IMR-90 (cell line): Measurements from ENCODE around the gene PCGF2. TPM values are rescaled to one million over a fixed set of nuclear protein-coding genes. Genes with fewer than 3 reads are reported as not detected.

ENCODE experiments used
- ATAC-seq: fragments of 200-7000 bp; cut with Tn5 transposase; 2 replicates; pipeline ENCODE4 v1.9.1; 2020; ENCODE audit warnings: low read depth, mild to moderate bottlenecking, moderate library complexity
- BruUV-seq: library from RNA; stranded (reverse); fragments of 400-500 nt; replicated peaks from 2 replicates; lab custom pipeline; 2021; lab: Mats Ljungman, UMichigan
- CTCF ChIA-PET: fragments of 300-600 bp; formaldehyde crosslinking; extraction: SDS; loops from one replicate; lab custom pipeline; 2021; ENCODE audit warnings: antibody characterized with exemption; lab: Yijun Ruan, JAX
- POLR2A ChIA-PET: fragments of 300-600 bp; sonication (Branson Sonifier 250); formaldehyde crosslinking; loops from one replicate; lab custom pipeline; 2022; ENCODE audit warnings: antibody characterized with exemption; ENCODE audit not compliant: unreplicated experiment; lab: Charles Lee
- DNase-seq: peaks from one replicate; pipeline ENCODE4 v3.0.0; 2013
- H2AFZ ChIP-seq: replicated peaks from 2 replicates; pipeline ENCODE3; 2013; ENCODE audit warnings: low read length, mild to moderate bottlenecking; ENCODE audit not compliant: poor library complexity
- H2AK5ac ChIP-seq: 2 replicates; pipeline ENCODE4 v1.6.1; 2013; ENCODE audit warnings: low read depth, low read length, inconsistent platforms
- H2AK9ac ChIP-seq: replicated peaks from 2 replicates; pipeline ENCODE3; 2013; ENCODE audit warnings: mild to moderate bottlenecking, low read depth, low read length, moderate library complexity; ENCODE audit not compliant: poor library complexity
- H2BK120ac ChIP-seq: 2 replicates; pipeline ENCODE4 v1.6.1; 2013; ENCODE audit warnings: low read depth, low read length, inconsistent platforms
- H2BK15ac ChIP-seq: 3 replicates; pipeline ENCODE4 v1.6.1; 2013; ENCODE audit warnings: low read depth, low read length, inconsistent platforms
- H2BK20ac ChIP-seq: 2 replicates; pipeline ENCODE4 v1.6.1; 2013; ENCODE audit warnings: low read depth, mild to moderate bottlenecking, inconsistent platforms, low read length, moderate library complexity
- H2BK5ac ChIP-seq: 2 replicates; pipeline ENCODE4 v1.6.1; 2013; ENCODE audit warnings: mild to moderate bottlenecking, low read depth, low read length, inconsistent platforms; ENCODE audit not compliant: poor library complexity, severe bottlenecking
- H3K14ac ChIP-seq: replicated peaks from 2 replicates; pipeline ENCODE4 v1.6.1; 2013; ENCODE audit warnings: low read depth, low read length, inconsistent platforms
- H3K18ac ChIP-seq: 2 replicates; pipeline ENCODE4 v1.6.1; 2013; ENCODE audit warnings: low read depth, low read length, control low read depth
- H3K23ac ChIP-seq: 2 replicates; pipeline ENCODE4 v1.6.1; 2013; ENCODE audit warnings: low read depth, low read length, inconsistent platforms
- H3K27ac ChIP-seq: 2 replicates; pipeline ENCODE4 v1.5.1; 2013; ENCODE audit warnings: mild to moderate bottlenecking, control low read depth, low read length; ENCODE audit not compliant: insufficient read depth
- H3K27me3 ChIP-seq: 2 replicates; pipeline ENCODE4 v1.6.1; 2013; ENCODE audit warnings: low read length; ENCODE audit not compliant: control insufficient read depth, insufficient read depth
- H3K36me3 ChIP-seq: 2 replicates; pipeline ENCODE4 v1.6.1; 2013; ENCODE audit warnings: low read length, mixed read lengths; ENCODE audit not compliant: control insufficient read depth, insufficient read depth
- H3K4ac ChIP-seq: 2 replicates; pipeline ENCODE4 v1.6.1; 2013; ENCODE audit warnings: low read depth, low read length, inconsistent platforms
- H3K4me1 ChIP-seq: 2 replicates; pipeline ENCODE4 v1.6.1; 2013; ENCODE audit warnings: low read length, mixed read lengths; ENCODE audit not compliant: control insufficient read depth, insufficient read depth
- H3K4me2 ChIP-seq: 2 replicates; pipeline ENCODE4 v1.6.1; 2013; ENCODE audit warnings: low read depth, mild to moderate bottlenecking, control low read depth, low read length, moderate library complexity
- H3K4me3 ChIP-seq: 2 replicates; pipeline ENCODE4 v1.5.1; 2013; ENCODE audit warnings: low read depth, mild to moderate bottlenecking, control low read depth, low read length, moderate library complexity; ENCODE audit not compliant: insufficient read depth
- H3K56ac ChIP-seq: 2 replicates; pipeline ENCODE4 v1.6.1; 2013; ENCODE audit warnings: low read length, inconsistent platforms; ENCODE audit not compliant: insufficient read depth; ENCODE audit errors: extremely low read depth
- H3K79me1 ChIP-seq, 2 experiments: 2 replicates each; pipeline ENCODE4 v1.6.1; 2013; ENCODE audit warnings: low read length in 2 of 2, inconsistent platforms in 1 of 2, low read depth in 1 of 2
- H3K9ac ChIP-seq: 2 replicates; pipeline ENCODE4 v1.6.1; 2013; ENCODE audit warnings: low read depth, low read length, control low read depth
- H3K9me1 ChIP-seq: 2 replicates; pipeline ENCODE4 v1.6.1; 2013; ENCODE audit warnings: low read length, inconsistent platforms; ENCODE audit not compliant: insufficient read depth
- H3K9me3 ChIP-seq: 2 replicates; pipeline ENCODE4 v1.6.1; 2013; ENCODE audit warnings: low read length; ENCODE audit not compliant: control insufficient read depth, insufficient read depth
- H4K20me1 ChIP-seq: 2 replicates; pipeline ENCODE4 v1.6.1; 2013; ENCODE audit warnings: low read length, inconsistent platforms; ENCODE audit not compliant: insufficient read depth
- H4K5ac ChIP-seq: 2 replicates; pipeline ENCODE4 v1.6.1; 2013; ENCODE audit warnings: mild to moderate bottlenecking, low read depth, low read length, control low read depth
- H4K8ac ChIP-seq, 2 experiments: 2 replicates each; pipeline ENCODE4 v1.6.1; 2013; ENCODE audit warnings: low read depth in 2 of 2, low read length in 2 of 2, control low read depth in 1 of 2, inconsistent platforms in 1 of 2
- H4K91ac ChIP-seq: 2 replicates; pipeline ENCODE4 v1.6.1; 2013; ENCODE audit warnings: low read depth, low read length, inconsistent platforms; ENCODE audit not compliant: insufficient read depth
- BHLHE40 ChIP-seq: fragments of 150-350 bp; IDR thresholded peaks from 2 replicates; pipeline ENCODE4 v1.6.1; 2016; ENCODE audit warnings: mild to moderate bottlenecking, low read depth, low read length
- CEBPB ChIP-seq: IDR thresholded peaks from 2 replicates; pipeline ENCODE4 v1.6.1; 2012; ENCODE audit warnings: low read depth, low read length, improper control_type of control experiment
- CHD1 ChIP-seq: IDR thresholded peaks from 2 replicates; pipeline ENCODE4 v1.6.1; 2012; ENCODE audit warnings: low read depth, low read length, improper control_type of control experiment
- FOS ChIP-seq: fragments of 150-350 bp; IDR thresholded peaks from 2 replicates; pipeline ENCODE4 v1.6.1; 2016; ENCODE audit warnings: low read depth, low read length
- MAFK ChIP-seq: IDR thresholded peaks from 2 replicates; pipeline ENCODE4 v1.6.1; 2012; ENCODE audit warnings: low read depth, low read length, improper control_type of control experiment
- MAZ ChIP-seq: IDR thresholded peaks from 2 replicates; pipeline ENCODE4 v1.6.1; 2012; ENCODE audit warnings: low read depth, mild to moderate bottlenecking, low read length, improper control_type of control experiment, moderate library complexity, borderline replicate concordance
- NFE2L2 ChIP-seq: fragments of 150-350 bp; IDR thresholded peaks from 2 replicates; pipeline ENCODE4 v1.6.1; 2016; ENCODE audit warnings: low read depth, mild to moderate bottlenecking, low read length
- POLR2A ChIP-seq: IDR thresholded peaks from 2 replicates; pipeline ENCODE4 v1.6.1; 2012; ENCODE audit warnings: mild to moderate bottlenecking, low read depth, low read length
- RAD21 ChIP-seq: IDR thresholded peaks from 2 replicates; pipeline ENCODE4 v1.6.1; 2012; ENCODE audit warnings: low read length, improper control_type of control experiment
- RFX5 ChIP-seq: IDR thresholded peaks from 2 replicates; pipeline ENCODE4 v1.8.0; 2012; ENCODE audit warnings: low read depth, mild to moderate bottlenecking, low read length, moderate library complexity
- SMC3 ChIP-seq: fragments of 150-350 bp; IDR thresholded peaks from 2 replicates; pipeline ENCODE4 v1.6.1; 2016; ENCODE audit warnings: low read depth, mild to moderate bottlenecking, antibody characterized with exemption, low read length, moderate library complexity
- USF2 ChIP-seq: fragments of 150-350 bp; IDR thresholded peaks from 2 replicates; pipeline ENCODE4 v1.6.1; 2017; ENCODE audit warnings: mild to moderate bottlenecking, antibody characterized with exemption, low read length, low read depth
- WGBS, 2 experiments: methylation state at CpG; one replicate each; pipeline versions ENCODE4 v1.1.5 to v1.1.7; 2013; ENCODE audit warnings: missing lambda C conversion rate in 2 of 2; ENCODE audit not compliant: insufficient read length in 1 of 2; ENCODE audit errors: extremely low coverage in 2 of 2; 5-methylcytosine and 5-hydroxymethylcytosine counted together
- dilution Hi-C: fragments of 300-500 bp; cut with HindIII; formaldehyde crosslinking; loops from one replicate; pipeline ENCODE4 v1.14.3; 2018; ENCODE audit warnings: low sequenced_read_pairs; ENCODE audit not compliant: unreplicated experiment
- in situ Hi-C: fragments of 300-500 bp; cut with MboI; formaldehyde crosslinking; loops from 3 replicates; pipeline ENCODE4 v1.14.3; 2019; ENCODE audit warnings: low sequenced_read_pairs, inconsistent platforms, mixed read lengths
- intact Hi-C: fragments of 100-400 bp; cut with micrococcal nuclease; formaldehyde crosslinking; loops from 2 replicates; pipeline ENCODE4 v1.10.0; 2022
- polyA plus RNA-seq, 3 experiments: library from polyadenylated mRNA; depleted of rRNA; stranded (reverse); fragments of >200 nt; gene quantifications; 2 replicates each; pipeline ENCODE4 v1.2.3, GENCODE V29; 2012; ENCODE audit warnings: low replicate concordance in 1 of 3
- total RNA-seq: library from RNA; depleted of rRNA; stranded (reverse); fragments of >200 nt; gene quantifications from 2 replicates; pipeline ENCODE4 v1.2.3, GENCODE V29; 2012
- TF ChIP-seq, protein P1 (sequence below): fragments of 150-350 bp; IDR thresholded peaks from 2 replicates; pipeline ENCODE4 v1.6.1; 2016; ENCODE audit warnings: low read depth, mild to moderate bottlenecking, low read length, moderate library complexity, borderline replicate concordance
- TF ChIP-seq, protein P2 (sequence below): conservative IDR thresholded peaks from 2 replicates; pipeline ENCODE4 v1.5.1; 2012; ENCODE audit warnings: mild to moderate bottlenecking, low read depth, low read length, improper control_type of control experiment

Gene PCGF2
- total and polyA plus RNA-seq, 2 of the 4 experiments (the other 2 are of a cell fraction): 1.1 to 18.2 TPM

DNA sequence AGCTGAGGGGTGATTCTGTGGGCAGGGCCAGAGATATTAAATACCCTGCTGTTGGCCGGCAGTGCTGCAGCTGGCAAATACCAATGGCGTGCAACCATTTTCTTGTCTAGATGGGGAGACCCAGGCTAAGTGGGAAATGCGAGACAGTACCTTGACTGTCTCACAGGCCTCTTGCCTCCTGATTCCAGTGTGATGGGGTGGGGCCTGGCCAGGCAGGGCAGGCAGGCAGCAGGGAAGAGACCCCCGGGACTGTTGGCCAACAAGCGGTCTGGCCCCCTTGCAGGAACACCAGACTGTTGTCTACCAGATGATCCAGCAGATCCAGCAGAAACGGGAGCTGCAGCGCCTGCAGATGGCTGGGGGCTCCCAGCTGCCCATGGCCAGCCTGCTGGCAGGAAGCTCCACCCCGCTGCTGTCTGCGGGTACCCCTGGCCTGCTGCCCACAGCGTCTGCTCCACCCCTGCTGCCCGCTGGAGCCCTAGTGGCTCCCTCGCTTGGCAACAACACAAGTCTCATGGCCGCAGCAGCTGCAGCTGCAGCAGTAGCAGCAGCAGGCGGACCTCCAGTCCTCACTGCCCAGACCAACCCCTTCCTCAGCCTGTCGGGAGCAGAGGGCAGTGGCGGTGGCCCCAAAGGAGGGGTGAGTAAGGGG, 23.7 kb downstream of the PCGF2 start:
- Histone ChIP-seq H3K27ac (no peak overlapping the region), H3K4me2 (no peak overlapping the region), H2AK9ac (no peak overlapping the region), H3K14ac (no peak overlapping the region), H2AK5ac (no peak overlapping the region), H3K4me3 (no peak overlapping the region), H3K4me1 (peaks cover 2% of the 10 kb centered on the region), H3K79me1 (peaks cover 4% of the 10 kb centered on the region in 2 experiments; a peak in 1 of 4 replicates), H2BK5ac (no peak overlapping the region), H2BK120ac (no peak overlapping the region), H3K23ac (no peak overlapping the region), H3K9ac (no peak overlapping the region), H2BK20ac (no peak overlapping the region), H4K91ac (no peak overlapping the region), H3K9me1 (0 out of 2 replicates have a peak, but pooled peaks cover 10% of the 10 kb centered on the region), H3K36me3 (peaks cover 31% of the 10 kb centered on the region), H4K20me1 (no peaks in the 10 kb centered on the region), H3K4ac (no peak overlapping the region), H3K9me3 (no peaks in the 10 kb centered on the region), H3K18ac (no peak overlapping the region), H4K8ac (no peak overlapping the region), H2AFZ (peak overlapping the region; percentile 43), H3K56ac (no peak overlapping the region), H4K5ac (no peak overlapping the region), H3K27me3 (no peaks in the 10 kb centered on the region), H2BK15ac (no peak overlapping the region)
- no TSS peak for BruUV-seq
- in situ Hi-C loops: no loop called here
- CTCF ChIA-PET: no interaction called here
- WGBS, 2 experiments: 58% methylated on average over 7 of the region's 16 CpGs; no CpG with 5 or more reads in 1 of the 2 experiments
- TF ChIP-seq SMC3 (no peak), MAFK (no peak), CHD1 (no peak), USF2 (no peak), NFE2L2 (no peak), MAZ (no peak), FOS (no peak), POLR2A (no peak), BHLHE40 (no peak), RFX5 (no peak), RAD21 (no peak), CEBPB (no peak)
- TF ChIP-seq, protein P1, sequence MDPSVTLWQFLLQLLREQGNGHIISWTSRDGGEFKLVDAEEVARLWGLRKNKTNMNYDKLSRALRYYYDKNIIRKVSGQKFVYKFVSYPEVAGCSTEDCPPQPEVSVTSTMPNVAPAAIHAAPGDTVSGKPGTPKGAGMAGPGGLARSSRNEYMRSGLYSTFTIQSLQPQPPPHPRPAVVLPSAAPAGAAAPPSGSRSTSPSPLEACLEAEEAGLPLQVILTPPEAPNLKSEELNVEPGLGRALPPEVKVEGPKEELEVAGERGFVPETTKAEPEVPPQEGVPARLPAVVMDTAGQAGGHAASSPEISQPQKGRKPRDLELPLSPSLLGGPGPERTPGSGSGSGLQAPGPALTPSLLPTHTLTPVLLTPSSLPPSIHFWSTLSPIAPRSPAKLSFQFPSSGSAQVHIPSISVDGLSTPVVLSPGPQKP: no peak
- TF ChIP-seq, protein P2, sequence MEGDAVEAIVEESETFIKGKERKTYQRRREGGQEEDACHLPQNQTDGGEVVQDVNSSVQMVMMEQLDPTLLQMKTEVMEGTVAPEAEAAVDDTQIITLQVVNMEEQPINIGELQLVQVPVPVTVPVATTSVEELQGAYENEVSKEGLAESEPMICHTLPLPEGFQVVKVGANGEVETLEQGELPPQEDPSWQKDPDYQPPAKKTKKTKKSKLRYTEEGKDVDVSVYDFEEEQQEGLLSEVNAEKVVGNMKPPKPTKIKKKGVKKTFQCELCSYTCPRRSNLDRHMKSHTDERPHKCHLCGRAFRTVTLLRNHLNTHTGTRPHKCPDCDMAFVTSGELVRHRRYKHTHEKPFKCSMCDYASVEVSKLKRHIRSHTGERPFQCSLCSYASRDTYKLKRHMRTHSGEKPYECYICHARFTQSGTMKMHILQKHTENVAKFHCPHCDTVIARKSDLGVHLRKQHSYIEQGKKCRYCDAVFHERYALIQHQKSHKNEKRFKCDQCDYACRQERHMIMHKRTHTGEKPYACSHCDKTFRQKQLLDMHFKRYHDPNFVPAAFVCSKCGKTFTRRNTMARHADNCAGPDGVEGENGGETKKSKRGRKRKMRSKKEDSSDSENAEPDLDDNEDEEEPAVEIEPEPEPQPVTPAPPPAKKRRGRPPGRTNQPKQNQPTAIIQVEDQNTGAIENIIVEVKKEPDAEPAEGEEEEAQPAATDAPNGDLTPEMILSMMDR: no peak
- ATAC-seq (no peak), DNase-seq (no peak)
- dilution Hi-C loops: no loop called here
- POLR2A ChIA-PET: no interaction called here
- intact Hi-C loops: no loop called here
